ENCODE measurements around the gene FAM50B. TPM values are rescaled to one million over a fixed set of nuclear protein-coding genes. Genes with fewer than 3 reads are reported as not detected.

Gene FAM50B
- total and polyA plus RNA-seq, 10 of the 15 experiments (the other 5 are each of a cell fraction or from before 2014, with no cell fraction given), result 0.58 to 10.2 (median 5.9) TPM

DNA sequence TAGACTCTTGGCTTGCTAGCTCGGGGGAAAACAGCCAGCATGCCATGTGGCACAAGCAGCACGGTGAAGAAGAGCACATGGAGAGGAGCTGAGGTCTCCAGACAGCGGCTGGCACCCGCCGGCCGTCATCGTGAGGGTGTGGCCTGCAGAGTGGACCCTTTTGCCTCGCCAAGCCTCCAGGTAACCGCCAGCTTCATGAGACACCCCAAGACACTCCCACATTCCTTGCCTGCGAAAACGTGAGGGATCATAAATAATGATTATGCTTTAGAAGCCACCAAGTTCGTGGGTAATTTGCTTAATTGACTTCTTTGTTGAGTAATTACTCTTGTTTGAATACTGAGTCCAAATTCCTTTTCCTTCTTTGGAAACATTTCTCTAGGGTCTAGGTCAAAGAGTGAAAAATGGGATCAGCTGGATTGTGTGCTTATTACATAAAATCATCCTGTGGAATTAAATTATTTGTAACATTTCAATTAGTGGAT, 23.2 kb downstream of the FAM50B start (continued):
- no peak for TF ChIP-seq SUPT20H (IDR thresholded peaks at IDR 0.05; ENCODE audit: borderline replicate concordance, control insufficient read depth, low read depth, low read length)
- TF ChIP-seq, protein P1, sequence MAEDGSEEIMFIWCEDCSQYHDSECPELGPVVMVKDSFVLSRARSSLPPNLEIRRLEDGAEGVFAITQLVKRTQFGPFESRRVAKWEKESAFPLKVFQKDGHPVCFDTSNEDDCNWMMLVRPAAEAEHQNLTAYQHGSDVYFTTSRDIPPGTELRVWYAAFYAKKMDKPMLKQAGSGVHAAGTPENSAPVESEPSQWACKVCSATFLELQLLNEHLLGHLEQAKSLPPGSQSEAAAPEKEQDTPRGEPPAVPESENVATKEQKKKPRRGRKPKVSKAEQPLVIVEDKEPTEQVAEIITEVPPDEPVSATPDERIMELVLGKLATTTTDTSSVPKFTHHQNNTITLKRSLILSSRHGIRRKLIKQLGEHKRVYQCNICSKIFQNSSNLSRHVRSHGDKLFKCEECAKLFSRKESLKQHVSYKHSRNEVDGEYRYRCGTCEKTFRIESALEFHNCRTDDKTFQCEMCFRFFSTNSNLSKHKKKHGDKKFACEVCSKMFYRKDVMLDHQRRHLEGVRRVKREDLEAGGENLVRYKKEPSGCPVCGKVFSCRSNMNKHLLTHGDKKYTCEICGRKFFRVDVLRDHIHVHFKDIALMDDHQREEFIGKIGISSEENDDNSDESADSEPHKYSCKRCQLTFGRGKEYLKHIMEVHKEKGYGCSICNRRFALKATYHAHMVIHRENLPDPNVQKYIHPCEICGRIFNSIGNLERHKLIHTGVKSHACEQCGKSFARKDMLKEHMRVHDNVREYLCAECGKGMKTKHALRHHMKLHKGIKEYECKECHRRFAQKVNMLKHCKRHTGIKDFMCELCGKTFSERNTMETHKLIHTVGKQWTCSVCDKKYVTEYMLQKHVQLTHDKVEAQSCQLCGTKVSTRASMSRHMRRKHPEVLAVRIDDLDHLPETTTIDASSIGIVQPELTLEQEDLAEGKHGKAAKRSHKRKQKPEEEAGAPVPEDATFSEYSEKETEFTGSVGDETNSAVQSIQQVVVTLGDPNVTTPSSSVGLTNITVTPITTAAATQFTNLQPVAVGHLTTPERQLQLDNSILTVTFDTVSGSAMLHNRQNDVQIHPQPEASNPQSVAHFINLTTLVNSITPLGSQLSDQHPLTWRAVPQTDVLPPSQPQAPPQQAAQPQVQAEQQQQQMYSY (CRISPR knock-in tag; IDR thresholded peaks at IDR 0.05), result no peak
- no peak for TF ChIP-seq JUNB (IDR thresholded peaks at IDR 0.05)

DNA sequence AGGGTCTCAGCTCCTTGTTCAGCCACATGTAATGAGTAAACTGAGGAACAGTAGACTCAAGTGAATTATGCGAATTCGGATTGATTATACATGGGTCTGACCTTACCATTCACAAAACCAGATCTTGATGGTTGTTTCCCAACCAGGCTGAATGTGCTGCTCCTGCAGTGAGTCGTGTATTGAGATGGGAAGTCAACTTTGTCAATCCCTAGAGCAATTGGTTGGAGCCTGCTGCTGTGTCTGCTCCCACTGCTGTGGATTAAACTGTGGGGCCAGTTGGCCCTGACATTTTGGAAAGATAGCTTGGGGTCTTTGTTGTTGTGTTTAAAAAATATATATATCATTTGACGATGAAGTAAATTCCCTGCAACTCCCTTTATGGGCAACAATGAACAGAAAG, 23.9 kb downstream of the FAM50B start:
- ATAC-seq, result no peak
- in situ Hi-C loops (cut with MboI), result no loop called here
- no peak overlapping the region for H3K27ac ChIP-seq (ENCODE audit: control insufficient read depth, insufficient read depth)
- no peaks in the 10 kb centered on the region for H4K20me1 ChIP-seq (ENCODE audit: control insufficient read depth, insufficient read depth)
- RAD21 ChIA-PET (ENCODE audit: unreplicated experiment), result no interaction called here
- CTCF ChIA-PET, result no interaction called here
- no peak for FAIRE-seq
- no peaks in the 10 kb centered on the region for H3K79me2 ChIP-seq (ENCODE audit: control insufficient read depth, insufficient read depth, low read length)
- H3K27me3 ChIP-seq (replicated peaks in 1 of 2; ENCODE audit: control insufficient read depth in 2 of 2, insufficient read depth in 2 of 2, low read length in 1 of 2), result peaks cover 0 to 3% of the 10 kb centered on the region in 2 experiments; a peak in 1 of 4 replicates
- no peak overlapping the region for H3K9ac ChIP-seq (ENCODE audit: control insufficient read depth, insufficient read depth, low read length)
- BruUV-seq (replicated peaks), result no TSS peak
- H3K4me1 ChIP-seq (ENCODE audit: control insufficient read depth, insufficient read depth, low read length), result no peaks in the 10 kb centered on the region
- SMC1A ChIA-PET (ENCODE audit: uncharacterized antibody, unreplicated experiment), result no interaction called here
- H3K36me3 ChIP-seq (ENCODE audit: control insufficient read depth in 2 of 2, insufficient read depth in 2 of 2, low read length in 1 of 2), result no peaks in the 10 kb centered on the region
- TF ChIP-seq E2F4 (IDR thresholded peaks at IDR 0.05; ENCODE audit: low read depth, low read length) (no peak), RELB (IDR thresholded peaks at IDR 0.05; ENCODE audit: low read depth) (no peak), ZNF217 (IDR thresholded peaks at IDR 0.05) (no peak)
- H3K4me2 ChIP-seq (ENCODE audit: control insufficient read depth, insufficient read depth), result no peak overlapping the region
- intact Hi-C loops (cut with micrococcal nuclease; ENCODE audit: unreplicated experiment), result no loop called here
- no peaks in the 10 kb centered on the region for H3K9me3 ChIP-seq (replicated peaks; ENCODE audit: control insufficient read depth, insufficient read depth, low read length)
- POLR2A ChIA-PET, result no interaction called here
- no peak overlapping the region for H2AFZ ChIP-seq (ENCODE audit: control insufficient read depth, low read depth, low read length)
- no peak for DNase-seq (ENCODE audit: low read depth, low spot score)
- 9% methylated on average over 4 of the region's 4 CpGs for WGBS (ENCODE audit: insufficient coverage, insufficient replicate concordance, low lambda C conversion rate, missing lambda C conversion rate)
- no peak overlapping the region for H3K4me3 ChIP-seq

Measured in GM12878 (cell line).